ENCODE data around the gene ZNF700.
"Not testable (repeated sequence)": the region's sequence is repeated elsewhere in the genome, so short reads cannot be mapped to it uniquely, and the experiment has no call there.

Gene ZNF700

DNA sequence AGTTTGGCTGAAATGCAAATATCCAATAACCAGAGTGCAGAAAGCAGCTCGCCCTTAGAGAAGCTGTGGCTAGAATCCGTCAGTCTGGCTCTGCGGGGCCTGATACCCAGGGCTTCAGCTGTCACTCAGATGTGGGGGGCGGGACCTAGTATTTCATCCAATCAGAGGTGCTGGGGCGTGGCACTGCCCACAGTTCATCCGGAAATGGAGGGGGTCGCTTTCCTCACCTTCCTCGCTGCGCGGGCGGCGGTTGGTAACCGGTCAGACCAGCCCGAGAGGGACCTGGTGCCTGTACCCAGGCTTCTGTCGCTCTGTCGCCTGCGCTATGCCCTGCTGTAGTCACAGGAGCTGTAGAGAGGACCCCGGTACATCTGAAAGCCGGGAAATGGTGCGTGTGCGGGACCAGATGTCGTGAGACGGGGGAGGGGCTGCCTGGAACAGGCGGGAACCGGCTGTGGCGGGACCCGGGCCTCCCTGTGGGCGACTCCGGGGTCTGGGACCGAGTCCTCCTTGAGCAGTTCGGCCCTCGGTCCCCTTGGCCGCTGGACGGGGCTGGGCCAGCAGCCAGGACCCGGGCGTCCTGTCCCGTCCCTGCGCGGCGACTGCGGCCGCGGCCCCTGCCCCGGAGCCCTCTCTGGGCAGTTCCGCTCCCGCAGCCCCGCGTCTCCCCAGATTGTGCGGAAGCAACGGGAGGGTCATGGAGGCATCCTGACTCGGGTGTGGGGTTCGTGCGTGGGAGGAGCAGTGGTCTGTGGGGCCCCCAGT, at the start of gene ZNF700:
Gene ZNF700 (plus strand): TSS at position 222 of the 765 bp plus-strand sequence. CDS start 104 bp downstream, at position 326.
- peak; percentile 91 for DNase-seq

- peak; percentile 9 for DNase-seq
Observed at GRCh38 chr19:11879687-11880266, 45.1 kb upstream of the ZNF700 start.

- DNase-seq = no peak
Observed at GRCh38 chr19:11880598-11880997, 44.3 kb upstream of the ZNF700 start.

DNA sequence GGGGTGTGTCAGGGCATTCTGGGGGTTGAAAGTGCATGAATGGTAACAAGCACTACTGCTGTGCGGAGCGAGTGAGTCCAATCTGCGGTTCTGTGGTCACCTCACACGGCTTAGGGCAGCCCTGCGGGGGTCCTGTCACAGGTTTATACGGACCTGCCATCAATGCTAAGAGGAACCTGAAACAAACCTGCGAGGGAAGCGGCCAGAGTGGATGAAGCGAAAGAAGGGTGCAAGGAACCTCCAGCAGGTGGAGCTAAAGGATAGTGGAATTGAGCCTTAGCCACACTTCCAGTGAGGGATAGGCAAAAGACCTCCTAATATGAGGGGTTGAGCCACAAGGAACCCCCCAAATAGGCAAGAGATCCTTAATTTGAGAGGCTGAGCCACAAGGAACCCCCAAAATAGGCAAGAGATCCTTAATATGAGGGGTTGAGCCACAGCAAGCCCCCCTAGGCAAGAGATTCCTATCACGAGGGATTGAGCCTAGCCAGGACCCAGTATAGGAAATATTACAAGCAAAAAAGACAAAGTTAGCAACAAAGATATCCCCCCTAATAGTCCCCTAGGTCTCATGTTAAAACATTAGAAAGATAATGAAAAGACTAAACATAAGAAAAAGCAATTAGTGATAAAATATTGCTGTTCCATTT, 43.6 kb upstream of the ZNF700 start:
- peak; percentile 71 for DNase-seq

DNA sequence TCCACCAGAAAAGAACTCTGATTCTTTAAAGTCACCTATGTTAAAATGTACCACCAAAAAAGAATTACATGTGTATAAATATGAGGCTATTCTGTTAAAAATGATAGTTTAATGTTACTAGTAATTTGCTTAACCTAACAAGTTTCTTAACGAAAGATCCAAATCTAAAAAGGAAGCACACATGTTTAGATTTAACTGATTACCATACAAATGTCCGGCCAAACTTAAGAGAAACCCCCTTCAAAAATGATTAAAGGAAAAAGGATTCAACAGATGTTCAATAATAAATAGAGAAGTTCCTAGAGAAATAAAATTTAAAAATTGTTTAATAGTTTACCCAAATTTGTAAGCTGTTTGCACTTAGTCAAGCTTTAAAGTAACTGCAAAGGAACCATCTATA, 42.3 kb upstream of the ZNF700 start:
- DNase-seq = no peak

GRCh38 chr19:11887234-11887610, 37.7 kb upstream of the ZNF700 start:
- DNase-seq = peak; percentile 7

GRCh38 chr19:11887611-11888531, 37.0 kb upstream of the ZNF700 start, which contains the start of gene ZNF69:
Gene ZNF69, plus strand, starts transcription at chr19:11887782. Its CDS starts 142 bp downstream, at chr19:11887924.
- DNase-seq = peak; percentile 63

DNA sequence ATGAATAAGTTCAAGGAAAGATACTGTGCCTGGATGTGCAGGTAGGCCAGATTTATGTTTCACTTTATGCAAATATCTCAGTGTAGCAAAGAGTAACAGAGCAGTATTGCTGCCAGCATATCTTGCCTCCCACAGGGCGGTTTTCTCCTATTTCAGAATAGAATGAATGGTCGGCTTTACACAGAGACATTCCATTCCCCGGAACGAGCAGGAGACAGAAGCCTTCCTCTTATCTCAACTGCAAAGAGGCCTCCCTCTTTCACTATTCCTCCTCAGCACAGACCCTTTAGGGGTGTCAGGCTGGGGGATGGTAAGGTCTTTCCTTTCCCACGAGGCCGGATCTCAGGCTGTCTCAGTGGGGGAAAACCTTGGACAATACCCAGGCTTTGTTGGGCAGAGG, 35.0 kb upstream of the ZNF700 start:
- not testable (repeated sequence) for DNase-seq

GRCh38 chr19:11890634-11891033, 34.3 kb upstream of the ZNF700 start:
- DNase-seq = no peak

DNA sequence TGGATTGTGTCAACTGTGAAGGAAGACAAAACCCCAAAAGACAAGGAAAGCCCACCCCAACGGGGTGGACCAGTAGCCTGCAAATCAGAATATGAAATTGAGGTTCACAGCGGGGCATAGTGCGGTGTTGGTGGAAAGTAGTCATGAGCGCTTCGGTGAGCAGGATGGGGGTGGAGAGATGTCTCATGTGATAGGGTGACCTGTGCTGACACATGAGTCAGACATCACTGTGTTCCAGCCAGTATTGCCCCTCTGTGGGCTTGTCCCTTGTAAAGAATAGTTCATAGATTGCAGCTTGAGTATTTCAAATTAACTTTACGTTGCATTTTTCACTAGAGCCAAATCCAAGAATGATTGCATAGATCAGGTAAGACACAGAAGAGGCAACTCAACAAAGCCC, 30.1 kb upstream of the ZNF700 start:
- no peak for DNase-seq

DNA sequence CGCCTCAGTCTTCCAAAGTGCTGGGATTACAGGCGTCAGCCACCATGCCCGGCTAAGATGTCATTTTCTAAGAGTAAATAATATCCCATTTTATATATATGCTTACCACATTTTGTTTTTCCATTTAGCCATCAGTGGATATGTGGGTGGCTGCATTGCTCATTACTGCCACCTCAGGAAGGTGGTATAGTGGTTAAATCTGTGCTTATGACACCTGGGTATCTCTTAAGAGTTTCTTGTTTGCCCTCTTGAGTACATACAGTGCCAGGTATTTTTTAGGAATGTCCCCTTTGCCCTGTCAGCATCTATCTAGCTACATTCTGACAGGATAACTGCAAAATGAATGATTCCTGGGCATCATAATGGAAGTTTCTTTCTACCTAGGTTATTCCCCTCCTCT, 22.7 kb upstream of the ZNF700 start:
- no peak for DNase-seq

DNA sequence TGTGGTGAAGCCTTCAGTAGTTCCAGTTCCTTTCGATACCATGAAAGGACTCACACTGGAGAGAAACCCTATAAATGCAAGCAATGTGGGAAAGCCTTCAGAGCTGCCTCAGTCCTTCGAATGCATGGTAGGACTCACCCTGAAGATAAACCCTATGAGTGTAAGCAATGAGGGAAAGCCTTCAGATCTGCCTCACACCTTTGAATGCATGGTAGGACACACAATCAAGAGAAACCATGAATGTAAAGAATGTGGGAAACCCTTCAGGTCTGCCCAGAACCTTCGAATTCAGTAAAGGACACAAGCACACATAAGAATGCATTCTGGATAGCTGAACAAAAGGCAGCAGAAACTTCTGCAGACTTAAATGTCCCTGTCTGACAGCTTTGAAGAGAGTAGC, 19.0 kb upstream of the ZNF700 start:
- DNase-seq = no peak

DNA sequence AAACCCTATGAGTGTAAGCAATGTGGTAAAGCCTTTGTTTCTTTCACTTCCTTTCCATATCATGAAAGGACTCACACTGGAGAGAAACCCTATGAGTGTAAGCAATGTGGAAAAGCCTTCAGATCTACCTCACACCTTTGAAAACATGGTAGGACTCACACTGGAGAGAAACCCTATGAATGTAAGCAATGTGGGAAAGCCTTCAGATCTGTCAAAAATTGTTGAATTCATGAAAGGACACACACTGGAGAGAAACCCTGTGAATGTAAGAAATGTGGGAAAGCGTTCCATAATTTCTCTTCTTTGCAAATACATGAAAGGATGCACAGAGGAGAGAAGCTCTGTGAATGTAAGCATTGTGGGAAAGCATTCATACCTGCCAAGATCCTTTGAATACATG, 13.0 kb upstream of the ZNF700 start:
- DNase-seq = not testable (repeated sequence)

GRCh38 chr19:11914417-11915051, 10.4 kb upstream of the ZNF700 start:
- DNase-seq = not testable (repeated sequence)

- DNase-seq = no peak
Observed at GRCh38 chr19:11921852-11922495, 2.9 kb upstream of the ZNF700 start.

DNA sequence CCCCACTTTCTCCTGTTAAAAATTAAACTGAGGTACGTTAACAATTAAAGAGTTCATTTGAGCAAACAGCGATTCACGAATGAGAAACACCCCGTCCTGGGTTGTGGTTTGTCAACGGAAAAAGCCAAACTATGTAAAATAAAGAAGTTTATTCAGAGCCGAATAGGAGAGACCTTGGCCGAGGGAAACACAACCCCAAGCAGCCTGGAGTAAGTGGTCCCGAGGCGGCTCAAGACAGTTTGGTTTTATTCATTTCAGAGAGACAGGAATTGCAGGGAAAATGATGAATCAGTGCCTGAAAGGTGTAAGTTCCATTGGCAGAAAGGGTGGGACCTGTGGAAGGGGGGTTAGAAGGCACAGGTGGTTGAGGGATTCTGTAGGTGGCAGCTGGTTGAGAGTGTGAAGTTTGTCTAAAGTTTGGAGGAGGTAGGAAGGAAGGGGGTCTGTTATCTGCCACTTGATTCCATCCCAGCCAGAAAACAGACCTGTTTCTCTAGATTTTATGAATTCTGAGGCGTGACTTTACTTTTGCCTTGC, 812 bp downstream of the ZNF700 start:
- not testable (repeated sequence) for DNase-seq

DNA sequence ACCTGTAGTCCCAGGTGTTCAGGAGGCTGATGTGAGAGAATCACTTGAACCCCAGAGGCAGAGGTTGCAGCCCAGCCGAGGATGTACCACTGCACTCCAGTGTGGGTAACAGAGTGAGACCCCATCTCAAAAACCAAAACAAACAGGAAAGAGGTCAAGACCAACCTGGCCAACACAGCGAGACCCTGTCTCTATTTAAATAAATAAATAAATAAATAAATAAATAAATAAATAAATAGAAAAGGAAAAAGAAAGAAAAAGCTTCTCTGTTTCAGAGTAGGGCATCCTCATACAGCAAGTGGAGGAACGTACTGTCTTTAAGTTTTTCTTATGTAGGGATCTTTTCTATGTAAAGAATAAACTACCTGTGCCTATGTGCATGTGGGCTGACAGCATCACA, 2.3 kb downstream of the ZNF700 start:
- no peak for DNase-seq

GRCh38 chr19:11931051-11931450, 6.1 kb downstream of the ZNF700 start:
- DNase-seq = no peak

- no peak for DNase-seq
Observed at GRCh38 chr19:11931513-11931912, 6.6 kb downstream of the ZNF700 start.

- DNase-seq = not testable (repeated sequence)
Observed at GRCh38 chr19:11935829-11936228, 10.9 kb downstream of the ZNF700 start.

DNA sequence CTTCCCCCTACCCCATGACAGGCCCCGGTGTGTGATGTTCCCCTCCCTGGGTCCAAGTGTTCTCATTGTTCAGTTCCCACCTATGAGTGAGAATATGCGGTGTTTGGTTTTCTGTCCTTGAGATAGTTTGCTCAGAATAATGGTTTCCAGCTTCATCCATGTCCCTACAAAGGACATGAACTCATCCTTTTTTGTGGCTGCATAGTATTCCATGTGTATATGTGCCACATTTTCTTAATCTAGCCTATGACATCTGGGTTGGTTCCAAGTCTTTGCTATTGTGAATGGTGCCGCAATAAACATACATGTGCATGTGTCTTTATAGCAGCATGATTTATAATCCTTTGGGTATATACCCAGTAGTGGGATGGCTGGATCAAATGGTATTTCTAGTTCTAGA, 13.5 kb downstream of the ZNF700 start:
- DNase-seq = not testable (repeated sequence)

All from suppressor macrophage treated with lipopolysaccharide for 4 hours (primary cell).